ELF-1 (cell line): ENCODE results near the gene JAKMIP3.

Experiments
- DNase-seq: peaks from one replicate; pipeline ENCODE4 v3.0.0-alpha.2; 2016; ENCODE audit warnings: low read depth, low spot score

The JAKMIP3 gene

GRCh38 chr10:132065491-132066105 is at the start of gene JAKMIP3:
Gene JAKMIP3 (plus strand): TSS chr10:132065946. CDS start chr10:132104809, 38,863 bp downstream.
- DNase-seq, result peak; percentile 83

GRCh38 chr10:132016514-132016913 is 49.2 kb upstream of the JAKMIP3 start:
- no peak for DNase-seq

GRCh38 chr10:132018446-132018845 is 47.3 kb upstream of the JAKMIP3 start:
- no peak for DNase-seq

GRCh38 chr10:132019366-132019765 is 46.4 kb upstream of the JAKMIP3 start:
- DNase-seq, result no peak

GRCh38 chr10:132020456-132020855 is 45.3 kb upstream of the JAKMIP3 start:
- no peak for DNase-seq

GRCh38 chr10:132021046-132021445 is 44.7 kb upstream of the JAKMIP3 start:
- no peak for DNase-seq

GRCh38 chr10:132021504-132022143 is 44.1 kb upstream of the JAKMIP3 start:
- DNase-seq, result no peak

GRCh38 chr10:132022241-132022640 is 43.5 kb upstream of the JAKMIP3 start:
- DNase-seq, result no peak

- peak; percentile 91 for DNase-seq
Observed at GRCh38 chr10:132023092-132023811, 42.5 kb upstream of the JAKMIP3 start.

- DNase-seq, result no peak
Observed at GRCh38 chr10:132027423-132027983, 38.2 kb upstream of the JAKMIP3 start.

GRCh38 chr10:132028706-132029105 is 37.0 kb upstream of the JAKMIP3 start:
- no peak for DNase-seq

GRCh38 chr10:132030898-132031463 is 34.8 kb upstream of the JAKMIP3 start:
- DNase-seq, result no peak

- no peak for DNase-seq
Observed at GRCh38 chr10:132033632-132034031, 32.1 kb upstream of the JAKMIP3 start.

GRCh38 chr10:132035476-132035875 is 30.3 kb upstream of the JAKMIP3 start:
- DNase-seq, result no peak

GRCh38 chr10:132036153-132036886 is 29.4 kb upstream of the JAKMIP3 start:
- peak; percentile 44 for DNase-seq

GRCh38 chr10:132036887-132037675 is 28.7 kb upstream of the JAKMIP3 start:
- no peak for DNase-seq

- peak; percentile 97 for DNase-seq
Observed at GRCh38 chr10:132037676-132037975, 28.1 kb upstream of the JAKMIP3 start.

GRCh38 chr10:132039371-132039770 is 26.4 kb upstream of the JAKMIP3 start:
- DNase-seq, result no peak

- DNase-seq, result no peak
Observed at GRCh38 chr10:132040046-132040445, 25.7 kb upstream of the JAKMIP3 start.

- DNase-seq, result no peak
Observed at GRCh38 chr10:132041340-132041739, 24.4 kb upstream of the JAKMIP3 start.
